ENCODE measurements around the gene ZNF576.
"Not testable (repeated sequence)": the region's sequence is repeated elsewhere in the genome, so short reads cannot be mapped to it uniquely, and the experiment has no call there.

Gene ZNF576

GRCh38 chr19:43626838-43627237, 30.4 kb downstream of the ZNF576 start:
- no peak for DNase-seq (ENCODE audit: low read depth)

DNA sequence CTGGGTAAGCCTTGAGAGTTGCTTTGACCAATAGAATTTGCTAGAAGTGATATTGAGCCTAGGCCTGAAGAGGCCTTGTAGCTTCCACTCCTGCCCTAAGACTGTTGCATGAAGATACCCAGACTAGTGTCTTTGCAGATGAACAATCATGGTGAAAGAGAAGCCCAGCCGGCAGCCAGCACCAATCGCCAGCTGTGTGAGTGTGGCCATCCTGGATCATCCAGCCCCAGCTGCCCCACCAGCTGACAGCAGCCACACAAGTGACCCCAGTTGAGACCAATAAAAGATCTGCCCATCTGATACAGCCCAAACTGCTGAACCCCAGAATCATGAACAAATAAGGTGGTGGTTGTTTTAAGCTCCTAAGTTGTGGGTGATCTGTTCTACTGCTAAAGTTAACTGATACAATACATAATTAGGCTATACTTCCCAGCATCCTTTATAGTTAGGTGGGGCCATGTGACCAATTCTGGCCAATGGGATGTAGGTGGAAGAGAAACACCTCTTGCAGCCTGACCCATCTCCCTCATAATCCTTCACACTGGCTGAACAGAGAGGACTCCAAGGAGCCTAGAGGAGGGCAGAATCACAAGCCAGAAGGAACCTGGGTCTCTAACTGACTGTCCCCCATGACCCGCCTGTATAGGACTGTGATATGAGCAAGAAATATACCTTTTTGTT, 32.4 kb downstream of the ZNF576 start:
- no peak for DNase-seq (ENCODE audit: low read depth)

GRCh38 chr19:43631491-43631890, 35.1 kb downstream of the ZNF576 start:
- DNase-seq (ENCODE audit: low read depth), result no peak

GRCh38 chr19:43633520-43633919, 37.1 kb downstream of the ZNF576 start:
- DNase-seq (ENCODE audit: low read depth), result no peak

DNA sequence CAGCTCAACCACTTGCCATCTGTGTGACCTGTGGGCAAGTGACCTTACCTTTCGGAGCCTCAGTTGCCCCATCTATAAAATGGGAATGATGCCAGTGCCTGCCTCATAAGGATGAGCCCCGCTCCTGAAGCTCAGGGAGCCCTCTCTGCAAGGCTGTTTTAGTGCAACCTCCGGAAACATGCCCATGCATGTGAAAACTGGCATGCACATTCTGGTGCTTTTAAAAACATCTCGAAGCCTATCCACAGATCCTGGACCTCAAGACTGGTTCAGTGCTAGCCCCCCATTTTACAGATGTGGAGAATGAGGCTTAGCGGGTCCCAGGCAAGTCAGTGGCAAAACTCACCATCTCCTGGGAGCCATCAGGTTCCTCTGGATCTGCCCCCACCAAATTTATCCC, 37.7 kb downstream of the ZNF576 start:
- no peak for DNase-seq (ENCODE audit: low read depth)

DNA sequence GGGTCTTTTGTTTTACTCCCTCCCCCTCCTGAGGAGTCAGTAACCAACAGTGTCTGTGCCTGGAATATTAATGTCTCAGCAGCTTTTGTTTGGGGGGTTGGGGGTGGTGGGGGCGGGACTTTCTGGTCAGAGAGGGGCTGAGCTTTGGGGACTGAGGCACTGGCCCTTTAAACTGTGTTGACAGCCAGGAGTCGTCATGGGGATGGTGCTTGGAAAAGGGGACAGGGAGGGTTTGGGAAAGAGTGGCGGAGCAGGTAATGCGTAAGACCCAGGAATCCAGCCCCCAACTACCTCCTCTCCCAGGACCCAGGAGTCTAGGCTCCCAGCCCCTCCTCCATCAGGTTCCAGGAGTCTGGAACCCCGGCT, 38.1 kb downstream of the ZNF576 start:
- no peak for DNase-seq (ENCODE audit: low read depth)

- no peak for DNase-seq (ENCODE audit: low read depth)
Observed at GRCh38 chr19:43634872-43635560, 38.6 kb downstream of the ZNF576 start.

DNA sequence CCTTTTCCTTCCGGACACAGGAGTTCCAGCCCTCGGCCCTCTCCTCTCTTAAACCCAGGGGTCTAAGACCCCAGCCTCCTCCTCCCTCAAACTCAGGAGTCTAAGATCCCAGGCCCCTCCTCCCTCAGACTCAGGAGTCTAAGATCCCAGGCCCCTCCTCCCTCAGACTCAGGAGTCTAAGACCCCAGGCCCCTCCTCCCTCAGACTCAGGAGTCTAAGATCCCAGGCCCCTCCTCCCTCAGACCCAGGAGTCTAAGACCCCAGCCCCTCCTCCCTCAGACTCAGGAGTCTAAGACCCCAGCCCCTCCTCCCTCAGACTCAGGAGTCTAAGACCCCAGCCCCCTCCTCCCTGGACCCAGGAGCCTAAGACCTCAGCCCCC, 39.2 kb downstream of the ZNF576 start:
- DNase-seq (ENCODE audit: low read depth), result not testable (repeated sequence)

DNA sequence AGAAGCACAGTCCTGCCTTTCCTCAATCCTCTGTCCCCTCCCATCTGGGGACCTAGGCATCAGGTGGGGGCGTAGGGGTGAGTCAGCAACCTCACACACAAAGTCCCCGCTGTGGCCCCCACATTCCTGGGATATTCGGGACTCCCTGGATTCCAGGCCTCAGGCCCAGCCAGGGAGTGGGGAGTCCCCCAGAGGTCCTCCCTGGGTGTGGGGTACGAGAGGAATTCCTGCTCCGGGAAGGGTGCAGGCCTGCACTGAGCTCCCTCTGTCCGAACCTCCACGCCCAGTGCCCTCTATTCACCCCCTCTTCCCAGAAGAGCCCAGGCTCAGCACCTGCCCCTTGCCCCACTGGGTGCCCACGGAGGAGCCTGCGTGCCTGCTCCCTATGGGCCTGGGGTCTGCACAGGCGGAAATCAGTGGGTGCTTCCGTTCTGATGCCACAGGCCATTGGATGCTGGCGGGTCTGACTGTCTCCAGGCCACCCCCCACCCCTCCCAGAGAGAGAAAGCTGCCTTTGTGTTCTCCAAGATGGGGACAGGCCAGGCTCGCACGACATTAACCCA, 39.8 kb downstream of the ZNF576 start:
- DNase-seq (ENCODE audit: low read depth), result no peak

GRCh38 chr19:43638214-43638994, 42.0 kb downstream of the ZNF576 start:
- DNase-seq (ENCODE audit: low read depth), result no peak

DNA sequence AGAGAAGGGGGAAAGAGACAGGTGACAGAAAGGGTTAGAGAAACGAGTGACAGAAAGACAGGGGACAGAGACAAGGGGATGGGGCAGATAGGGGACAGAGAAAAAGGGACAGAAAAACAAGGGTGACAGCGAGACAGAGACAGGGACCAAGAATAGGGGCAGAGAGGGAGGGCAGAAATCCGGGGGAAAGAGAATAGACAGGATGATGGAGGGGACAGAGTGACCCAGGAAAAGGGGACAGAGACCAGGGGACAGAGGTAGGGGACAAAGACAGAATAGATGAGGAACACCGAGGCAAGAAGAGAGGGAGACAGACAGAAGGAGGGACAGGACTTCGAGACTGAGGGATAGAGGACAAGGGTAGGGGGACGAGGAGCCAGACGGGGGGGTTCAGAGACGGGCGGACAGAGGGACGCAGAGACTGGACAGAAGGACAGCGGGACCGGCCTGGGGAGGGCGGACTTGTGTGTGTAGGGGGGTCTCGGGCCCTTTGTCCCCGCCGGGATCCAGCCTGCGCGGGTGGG, 42.7 kb downstream of the ZNF576 start:
- no peak for DNase-seq (ENCODE audit: low read depth)

DNA sequence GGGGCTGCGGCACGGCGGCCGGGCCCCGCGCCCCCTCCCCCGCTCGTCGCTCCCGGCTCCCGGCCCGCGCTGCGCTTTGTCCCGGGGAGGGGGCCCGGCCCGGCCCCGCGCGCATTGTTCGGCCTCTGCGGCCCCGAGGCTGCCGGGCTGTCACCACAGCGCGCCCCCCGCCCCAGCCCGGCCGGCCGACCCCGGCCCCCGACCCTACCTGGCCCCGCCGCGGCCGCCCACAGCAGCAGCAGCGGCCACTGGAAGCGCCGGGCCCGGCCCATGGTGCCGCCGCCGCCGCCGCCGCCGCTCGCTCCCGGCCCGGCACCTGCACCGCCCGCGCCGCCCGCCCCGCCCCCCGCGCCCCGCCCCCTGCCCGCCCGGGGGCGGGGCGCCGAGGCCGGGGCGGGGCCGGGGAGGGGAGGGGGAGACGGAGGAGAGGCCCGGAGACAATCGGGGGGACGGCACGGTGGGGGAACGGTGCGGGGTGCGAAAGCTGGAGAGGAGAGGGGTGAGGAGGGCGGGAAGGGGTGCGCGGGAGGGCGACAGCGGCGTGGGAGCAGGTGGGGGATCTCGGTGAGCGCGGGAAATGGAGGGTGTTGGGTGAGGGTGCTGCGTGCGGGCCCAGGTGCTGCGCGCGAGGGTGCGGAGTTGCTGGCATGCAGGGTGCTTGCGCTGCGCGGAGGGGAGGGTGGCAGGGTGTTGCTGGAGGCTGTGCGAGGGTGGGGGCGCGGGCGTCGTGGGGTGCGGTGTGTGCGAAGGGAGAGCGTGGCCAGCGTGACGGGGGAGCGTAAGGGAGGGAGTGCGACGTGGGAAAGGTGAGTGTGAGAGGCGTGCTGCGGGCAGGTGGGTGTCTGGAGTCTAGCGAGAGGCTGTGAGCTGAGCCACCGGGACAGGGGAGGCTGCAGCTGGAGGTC, 43.4 kb downstream of the ZNF576 start, which contains the start of gene CADM4:
Gene CADM4, minus strand, starts transcription at position 332 of the 905 bp plus-strand sequence. Its CDS starts 60 bp downstream, at position 272.
- peak; percentile 44 for DNase-seq (ENCODE audit: low read depth)

DNA sequence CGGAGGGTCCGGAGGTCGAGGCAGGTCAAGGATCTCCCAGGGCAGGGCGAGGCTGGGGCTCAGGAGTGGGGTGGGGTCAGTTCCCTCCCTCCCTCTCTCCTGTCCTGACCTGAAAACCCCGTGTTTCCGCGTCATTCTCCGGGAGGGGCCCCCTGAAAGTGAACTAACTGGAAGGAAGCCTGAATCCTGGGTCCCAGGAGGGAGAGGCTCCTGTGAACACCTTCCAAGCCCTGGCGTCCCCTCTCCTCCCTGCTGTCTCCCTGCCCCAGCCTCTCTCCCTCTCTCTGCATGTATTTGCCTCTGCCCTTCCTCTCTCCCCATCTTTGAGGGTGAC, 44.0 kb downstream of the ZNF576 start:
- no peak for DNase-seq (ENCODE audit: low read depth)

DNA sequence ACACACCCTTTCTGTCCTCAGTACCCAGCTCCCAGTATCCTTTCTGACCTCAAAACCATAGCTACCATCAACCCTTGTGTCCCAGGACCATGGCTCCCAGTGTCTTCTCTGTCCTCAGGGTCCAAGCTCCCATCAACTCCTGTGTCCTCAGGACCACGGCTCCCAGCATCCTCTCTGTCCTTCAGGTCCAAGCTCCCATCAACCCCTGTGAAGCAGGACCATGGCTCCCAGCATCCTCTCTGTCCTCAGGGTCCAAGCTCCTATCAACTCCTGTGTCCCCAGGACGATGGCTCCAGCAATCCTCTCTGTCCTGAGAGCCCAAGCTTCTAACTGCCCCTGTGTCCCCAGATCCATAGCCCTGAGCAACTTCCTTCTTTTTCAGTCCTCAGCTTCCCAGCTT, 44.9 kb downstream of the ZNF576 start:
- no peak for DNase-seq (ENCODE audit: low read depth)

DNA sequence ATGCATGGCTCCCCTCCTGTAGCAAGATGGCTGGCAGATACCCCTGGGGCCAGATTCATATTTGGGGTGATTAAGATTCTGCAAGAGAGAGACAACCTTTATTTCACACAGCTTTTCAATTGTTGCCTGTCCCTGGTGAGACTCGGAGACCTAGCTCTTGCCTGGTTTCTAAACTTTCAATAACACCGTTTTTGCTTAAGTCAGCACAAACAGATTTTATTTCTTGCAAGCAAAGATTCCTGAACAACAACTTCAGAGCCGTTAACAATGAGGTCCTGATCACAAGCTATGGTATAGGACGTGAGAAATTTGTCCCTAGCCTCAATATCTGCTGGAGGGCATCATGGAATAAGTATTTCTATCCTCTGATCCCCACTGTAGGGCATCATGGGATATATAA, 46.1 kb downstream of the ZNF576 start:
- no peak for DNase-seq (ENCODE audit: low read depth)

DNA sequence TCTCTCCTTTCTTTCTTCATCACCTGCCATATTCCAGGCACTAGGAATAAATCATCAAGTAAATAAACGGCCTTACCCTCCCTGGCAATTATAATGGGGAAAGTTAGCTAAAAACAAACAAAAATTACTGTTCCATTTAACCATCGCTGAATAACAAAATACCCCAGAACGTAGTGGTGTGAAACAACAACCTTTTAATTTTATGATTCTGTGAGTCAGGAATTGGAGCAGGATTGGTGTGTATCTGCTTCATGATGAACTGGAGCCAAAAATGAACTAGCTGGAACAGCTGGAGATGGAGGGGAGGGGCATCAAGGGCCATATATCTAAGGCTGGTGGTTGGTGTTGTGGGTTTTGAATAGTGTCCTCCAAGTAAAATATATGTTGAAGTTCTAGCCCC, 46.9 kb downstream of the ZNF576 start:
- no peak for DNase-seq (ENCODE audit: low read depth)

- DNase-seq (ENCODE audit: low read depth), result no peak
Observed at GRCh38 chr19:43644181-43644580, 47.8 kb downstream of the ZNF576 start.

- DNase-seq (ENCODE audit: low read depth), result no peak
Observed at GRCh38 chr19:43648633-43649032, 52.2 kb downstream of the ZNF576 start.

- no peak for DNase-seq (ENCODE audit: low read depth)
Observed at GRCh38 chr19:43649514-43649913, 53.1 kb downstream of the ZNF576 start.

DNA sequence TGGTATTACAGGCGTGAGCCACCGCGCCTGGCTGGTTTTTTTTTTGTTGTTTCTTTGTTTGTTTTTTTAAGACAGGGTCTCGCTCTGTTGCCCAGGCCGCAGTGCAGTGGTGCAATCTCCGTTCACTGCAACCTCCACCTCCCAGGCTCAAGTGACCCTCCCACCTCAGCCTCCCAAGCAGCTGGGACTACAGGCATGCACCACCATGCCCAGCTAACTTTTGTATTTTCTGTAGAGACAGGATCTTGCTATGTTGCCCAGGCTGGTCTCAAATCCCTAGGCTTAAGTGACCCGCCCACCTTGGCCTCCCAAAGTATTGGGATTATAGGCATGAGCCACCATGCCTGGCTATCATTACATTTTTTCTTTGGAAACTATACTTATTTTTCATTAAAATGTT, 53.9 kb downstream of the ZNF576 start:
- not testable (repeated sequence) for DNase-seq (ENCODE audit: low read depth)

All from stimulated activated CD4-positive, alpha-beta T cell treated with anti-CD3 and anti-CD28 coated beads, Interleukin-2, amount 100 ng/mL, for 4 hours (primary cell).